NK-92 (cell line): ENCODE measurements around the gene CCDC57.
"Not testable (repeated sequence)": the region's sequence is repeated elsewhere in the genome, so short reads cannot be mapped to it uniquely, and the experiment has no call there.

Experiments used
- DNase-seq: peaks from one replicate; lab custom pipeline; 2025; ENCODE audit not compliant: unreplicated experiment; lab: John Stamatoyannopoulos, UW

CCDC57 gene, protein sequence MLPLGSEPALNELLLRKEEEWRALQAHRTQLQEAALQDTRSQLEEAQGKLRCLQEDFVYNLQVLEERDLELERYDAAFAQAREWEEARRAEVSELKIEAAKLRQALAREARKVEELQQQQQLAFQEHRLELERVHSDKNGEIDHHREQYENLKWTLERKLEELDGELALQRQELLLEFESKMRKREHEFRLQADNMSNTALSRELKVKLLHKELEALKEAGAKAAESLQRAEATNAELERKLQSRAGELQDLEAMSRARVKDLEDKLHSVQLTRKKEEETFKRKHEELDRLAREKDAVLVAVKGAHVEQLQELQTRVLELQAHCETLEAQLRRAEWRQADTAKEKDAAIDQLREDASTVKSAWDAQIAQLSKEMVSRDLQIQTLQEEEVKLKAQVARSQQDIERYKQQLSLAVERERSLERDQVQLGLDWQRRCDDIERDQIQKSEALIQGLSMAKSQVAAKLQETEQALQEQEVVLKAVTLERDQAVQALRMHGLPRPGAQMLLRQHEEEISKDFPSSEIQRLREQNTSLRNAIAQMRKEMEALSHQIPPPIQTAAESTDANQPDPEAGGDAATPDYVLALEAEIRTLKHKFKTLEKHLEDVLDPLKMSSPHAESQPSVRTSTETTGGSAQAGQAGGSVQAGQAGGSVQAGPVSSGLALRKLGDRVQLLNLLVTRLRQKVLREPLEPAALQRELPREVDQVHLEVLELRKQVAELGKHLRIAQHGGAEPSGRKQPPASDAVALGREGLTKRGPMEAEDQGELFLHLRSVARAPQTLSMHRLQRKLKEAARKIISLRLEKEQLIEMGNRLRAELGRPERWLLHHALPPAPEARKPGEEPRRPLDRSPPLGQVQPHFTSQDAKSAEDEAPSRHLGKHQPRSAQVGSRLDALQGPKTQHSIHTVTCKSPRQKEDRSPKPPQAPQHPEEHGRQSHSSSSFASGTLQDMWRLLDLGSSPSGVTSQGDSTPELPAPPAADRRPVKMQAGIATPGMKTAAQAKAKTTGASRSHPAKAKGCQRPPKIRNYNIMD

DNA sequence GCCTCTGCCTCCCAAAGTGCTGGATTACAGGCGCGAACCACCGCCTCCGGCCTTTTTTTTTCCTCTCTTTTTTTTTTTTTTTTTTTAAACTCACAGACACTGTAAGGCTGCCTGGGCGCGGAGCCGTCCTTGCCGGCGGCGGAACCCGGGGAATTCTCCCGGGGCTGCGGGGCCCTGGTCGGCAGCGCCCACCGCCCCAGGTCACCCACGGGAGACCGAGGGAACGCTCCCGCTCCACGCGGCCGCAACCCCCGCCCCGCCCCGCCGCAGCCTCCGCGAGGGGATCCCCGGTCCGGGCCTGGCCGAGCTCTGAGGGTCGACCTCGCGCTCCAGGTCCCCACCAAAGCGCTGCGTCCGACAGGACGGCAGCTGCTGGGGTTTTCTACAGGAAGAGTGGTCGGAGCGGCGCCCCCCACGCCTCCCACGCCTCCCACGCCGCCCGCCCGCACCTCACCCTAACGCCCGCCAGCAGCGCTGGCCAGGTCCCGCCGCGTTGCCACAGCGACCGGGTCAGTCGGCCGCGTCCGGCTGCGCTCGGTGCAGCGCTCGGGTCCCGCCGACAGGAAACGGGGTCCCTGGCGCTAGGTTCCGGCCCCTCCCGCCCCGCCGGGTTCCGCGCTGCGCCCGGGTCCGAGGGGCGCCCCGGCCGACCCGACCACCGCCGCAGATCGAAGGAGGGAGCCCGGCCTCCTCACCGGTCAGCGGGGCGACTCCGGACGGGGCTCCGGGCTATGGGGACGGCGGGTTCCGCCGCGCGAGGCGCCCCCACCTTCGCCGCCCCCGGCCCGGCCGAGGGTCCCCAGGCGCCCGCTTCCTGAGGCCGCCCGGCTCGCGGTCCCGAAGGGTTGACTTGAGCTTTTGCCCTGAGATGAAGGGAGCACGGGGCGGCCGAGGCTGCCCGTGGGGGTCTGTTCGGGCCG, at the start of gene CCDC57:
Gene CCDC57, minus strand, starts transcription at position 512 of the 920 bp plus-strand sequence. CDS start 10,898 bp downstream, outside the sequence.
- no peak for DNase-seq

DNA sequence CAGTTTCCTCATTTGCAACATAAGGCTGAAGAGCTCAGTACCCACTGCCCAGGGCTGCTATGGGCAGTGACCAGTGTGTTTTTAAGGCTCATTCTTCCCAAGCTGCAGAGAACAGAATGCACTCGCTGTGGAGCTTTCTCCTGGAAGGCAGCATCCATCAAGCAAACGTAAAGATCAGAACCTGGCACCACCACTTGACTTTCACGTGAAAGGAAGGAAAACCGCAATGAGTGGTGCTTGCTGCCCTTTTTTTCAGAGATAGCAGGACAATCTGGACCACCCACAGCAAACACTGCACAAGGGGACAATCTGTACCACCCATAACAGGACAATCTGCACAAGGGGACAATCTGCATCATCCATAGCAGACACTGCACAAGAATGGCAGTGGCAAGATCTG, 49.7 kb upstream of the CCDC57 start:
- DNase-seq = no peak

DNA sequence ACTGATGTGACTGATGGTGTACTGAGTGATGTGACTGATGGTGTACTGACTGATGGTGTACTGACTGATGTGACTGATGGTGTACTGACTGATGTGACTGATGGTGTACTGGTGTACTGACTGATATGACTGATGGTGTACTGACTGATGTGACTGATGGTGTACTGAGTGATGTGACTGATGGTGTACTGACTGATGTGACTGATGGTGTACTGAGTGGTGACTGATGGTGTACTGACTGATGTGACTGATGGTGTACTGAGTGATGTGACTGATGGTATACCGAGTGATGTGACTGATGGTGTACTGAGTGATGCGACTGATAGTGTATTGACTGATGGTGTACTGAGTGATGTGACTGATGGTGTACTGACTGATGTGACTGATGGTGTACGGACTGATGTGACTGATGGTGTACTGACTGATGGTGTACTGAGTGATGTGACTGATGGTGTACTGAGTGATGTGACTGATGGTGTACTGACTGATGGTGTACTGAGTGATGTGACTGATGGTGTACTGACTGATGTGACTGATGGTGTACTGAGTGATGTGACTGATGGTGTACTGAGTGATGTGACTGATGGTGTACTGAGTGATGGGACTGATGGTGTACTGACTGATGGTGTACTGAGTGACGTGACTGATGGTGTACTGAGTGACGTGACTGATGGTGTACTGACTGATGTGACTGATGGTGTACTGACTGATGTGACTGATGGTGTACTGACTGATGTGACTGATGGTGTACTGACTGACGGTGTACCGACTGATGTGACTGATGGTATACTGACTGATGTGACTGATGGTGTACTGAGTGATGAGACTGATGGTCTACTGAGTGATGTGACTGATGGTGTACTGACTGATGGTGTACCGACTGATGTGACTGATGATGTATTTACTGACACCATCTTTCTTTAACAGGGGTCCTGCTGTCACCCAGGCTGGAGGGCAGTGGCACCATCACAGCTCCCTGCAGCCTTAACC, 47.6 kb upstream of the CCDC57 start:
- not testable (repeated sequence) for DNase-seq

DNA sequence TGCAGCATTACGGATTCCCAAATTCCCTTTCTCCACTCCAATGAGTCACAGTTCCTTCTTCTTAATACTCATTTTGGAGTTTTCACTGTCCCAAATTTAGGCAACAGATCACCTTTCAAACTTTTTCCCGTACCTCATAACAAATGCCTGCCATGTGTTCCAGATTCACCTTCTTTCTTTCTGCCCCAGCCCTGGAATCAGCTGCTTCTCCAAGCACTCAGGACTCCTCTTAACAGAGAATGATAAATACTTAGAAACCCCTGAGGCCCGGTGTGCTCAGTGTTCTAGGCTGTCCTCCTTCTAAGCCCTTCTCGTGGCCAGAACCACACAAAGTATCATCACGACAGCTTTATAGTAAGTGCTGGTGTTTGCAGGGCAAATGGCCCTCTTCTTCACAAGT, 45.9 kb upstream of the CCDC57 start:
- DNase-seq = no peak

DNA sequence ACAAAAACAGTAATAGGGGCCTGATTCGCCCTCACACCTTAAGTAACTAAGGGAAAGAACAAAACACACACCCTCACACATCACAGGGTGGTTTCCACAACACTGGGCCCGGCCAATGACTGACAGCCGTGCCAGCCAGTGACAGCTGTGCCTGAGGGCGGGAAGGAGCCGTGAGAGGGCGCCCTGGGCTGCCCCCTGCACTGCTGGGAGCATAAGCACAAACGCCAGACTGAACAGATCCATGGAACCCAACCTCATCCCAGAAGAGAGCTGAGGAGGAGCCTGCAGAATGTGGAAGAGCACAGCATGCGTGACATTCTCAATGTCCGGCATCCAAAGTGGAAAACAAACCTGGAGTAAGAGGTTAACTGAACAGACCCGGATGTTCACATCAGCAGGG, 44.8 kb upstream of the CCDC57 start:
- no peak for DNase-seq

DNA sequence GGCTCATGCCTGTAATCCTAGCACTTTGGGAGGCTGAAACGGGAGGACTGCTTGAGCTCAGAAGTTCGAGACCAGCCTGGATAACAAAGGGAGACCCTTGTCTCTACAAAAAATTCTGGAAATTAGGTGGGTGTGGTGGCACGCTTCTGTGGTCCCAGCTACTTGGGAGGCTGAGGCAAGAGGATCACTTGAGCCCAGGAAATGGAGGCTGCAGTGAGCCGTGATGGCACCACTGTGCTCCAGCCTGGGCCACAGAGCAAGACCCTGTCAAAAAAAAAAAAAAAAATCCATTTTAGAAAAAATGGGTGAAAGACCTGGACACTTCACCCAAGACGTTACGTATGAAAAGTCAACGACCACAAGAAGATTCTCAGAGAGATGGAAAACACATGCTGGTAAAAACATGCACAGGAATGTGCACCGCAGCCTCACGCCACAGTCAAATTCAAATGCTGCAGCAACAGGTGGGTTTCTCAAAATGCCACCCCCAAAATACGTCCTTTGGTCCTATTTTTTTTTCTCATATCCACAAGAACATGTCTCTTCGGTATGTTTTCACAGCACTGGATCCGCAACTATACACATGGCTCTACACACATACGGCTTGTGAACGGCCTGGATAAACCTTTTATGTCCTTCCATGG, 43.7 kb upstream of the CCDC57 start:
- no peak for DNase-seq

DNA sequence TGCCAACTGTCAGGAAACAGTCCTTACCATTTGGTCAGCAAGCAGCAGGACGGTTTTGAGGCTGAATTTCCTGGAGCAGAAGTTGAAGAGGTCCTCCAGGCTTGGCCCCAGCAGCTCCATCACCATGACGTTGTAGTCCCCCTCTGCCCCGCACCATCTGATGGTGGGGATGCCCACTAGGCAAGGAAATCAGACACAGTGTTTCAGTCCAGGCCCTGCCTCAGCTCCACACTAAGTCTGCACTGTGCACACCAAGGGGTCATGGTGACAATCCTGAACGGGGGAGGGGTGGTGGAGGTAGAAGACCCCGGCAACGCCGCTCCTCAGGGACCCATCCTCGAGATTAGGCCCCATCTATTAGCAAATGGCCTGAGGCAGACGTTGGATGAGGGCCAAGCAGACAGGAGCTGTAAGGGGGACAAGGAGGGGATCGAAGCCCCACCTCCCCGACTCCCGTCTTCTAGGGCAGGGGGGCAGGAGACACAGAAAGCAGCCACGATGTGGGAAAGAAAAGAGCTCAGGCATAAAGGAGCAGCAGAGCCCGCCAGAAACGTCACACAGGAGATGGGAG, 42.8 kb upstream of the CCDC57 start:
- no peak for DNase-seq

DNA sequence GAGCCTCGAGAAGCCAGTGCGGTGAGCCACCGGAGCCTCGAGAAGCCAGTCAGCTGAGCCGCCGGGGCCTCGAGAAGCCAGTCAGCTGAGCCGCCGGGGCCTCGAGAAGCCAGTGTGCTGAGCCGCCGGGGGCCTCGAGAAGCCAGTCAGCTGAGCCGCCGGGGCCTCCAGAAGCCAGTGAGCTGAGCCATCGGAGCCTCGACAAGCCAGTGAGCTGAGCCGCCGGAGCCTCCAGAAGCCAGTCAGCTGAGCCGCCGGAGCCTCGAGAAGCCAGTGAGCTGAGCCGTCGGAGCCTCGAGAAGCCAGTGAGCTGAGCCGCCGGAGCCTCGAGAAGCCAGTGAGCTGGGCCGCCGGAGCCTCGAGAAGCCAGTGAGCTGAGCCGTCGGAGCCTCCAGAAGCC, 42.1 kb upstream of the CCDC57 start:
- DNase-seq = not testable (repeated sequence)

DNA sequence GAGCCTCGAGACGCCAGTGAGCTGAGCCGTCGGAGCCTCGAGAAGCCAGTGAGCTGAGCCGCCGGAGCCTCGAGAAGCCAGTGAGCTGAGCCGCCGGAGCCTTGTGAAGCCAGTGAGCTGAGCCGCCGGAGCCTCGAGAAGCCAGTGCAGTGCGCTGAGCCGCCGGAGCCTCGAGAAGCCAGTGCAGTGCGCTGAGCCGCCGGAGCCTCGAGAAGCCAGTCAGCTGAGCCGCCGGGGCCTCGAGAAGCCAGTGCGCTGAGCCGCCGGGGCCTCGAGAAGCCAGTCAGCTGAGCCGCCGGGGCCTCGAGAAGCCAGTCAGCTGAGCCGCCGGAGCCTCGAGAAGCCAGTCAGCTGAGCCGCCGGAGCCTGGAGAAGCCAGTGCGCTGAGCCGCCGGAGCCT, 41.5 kb upstream of the CCDC57 start:
- not testable (repeated sequence) for DNase-seq

DNA sequence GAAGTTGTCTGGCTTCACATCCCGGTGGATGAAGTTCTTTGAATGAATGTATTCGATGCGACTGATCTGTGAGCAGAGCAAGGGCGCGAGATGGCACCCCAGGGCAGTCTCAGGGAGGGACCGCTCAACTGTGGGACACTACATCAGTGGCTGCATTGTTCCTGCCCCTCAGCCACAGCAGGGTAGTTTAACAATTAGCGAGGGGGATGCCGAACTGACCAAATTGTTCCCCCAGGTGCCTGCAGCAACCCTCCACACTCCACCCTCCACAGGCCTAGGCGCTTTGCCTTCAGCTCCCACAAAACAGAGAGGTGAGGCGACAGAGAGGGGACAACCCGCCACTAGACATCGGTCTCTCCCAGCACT, 40.5 kb upstream of the CCDC57 start:
- no peak for DNase-seq

DNA sequence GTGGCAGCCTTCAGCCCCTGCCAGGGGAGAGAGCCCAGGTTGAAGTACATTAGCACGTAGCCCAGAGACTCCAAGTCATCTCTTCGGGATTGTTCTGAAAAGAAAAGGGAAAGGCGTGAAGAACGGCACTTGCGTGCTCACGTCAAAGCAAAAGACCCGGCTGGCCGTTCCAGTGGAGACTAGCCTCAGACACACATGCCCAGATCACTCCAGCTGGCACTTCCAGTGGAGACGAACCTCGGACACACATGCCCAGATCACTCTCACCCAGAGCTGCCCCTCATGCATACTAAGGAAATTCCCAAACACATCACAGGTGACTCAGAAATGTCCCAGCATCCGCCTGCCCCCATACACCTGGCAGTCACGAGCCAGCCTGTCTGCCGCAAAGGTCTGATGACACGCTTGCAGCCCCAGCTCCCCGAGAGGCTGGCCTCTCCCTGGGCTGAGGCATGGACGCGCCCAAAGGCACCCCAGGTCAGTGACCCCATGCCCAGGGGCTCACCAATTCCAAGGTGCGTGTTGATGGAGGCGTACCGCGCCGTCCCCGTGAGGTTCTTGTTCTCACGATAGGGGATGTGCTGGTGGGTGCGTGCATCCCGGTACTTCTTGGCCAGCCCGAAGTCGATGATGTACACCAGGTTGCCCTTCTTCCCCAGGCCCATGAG, 40.0 kb upstream of the CCDC57 start:
- no peak for DNase-seq

DNA sequence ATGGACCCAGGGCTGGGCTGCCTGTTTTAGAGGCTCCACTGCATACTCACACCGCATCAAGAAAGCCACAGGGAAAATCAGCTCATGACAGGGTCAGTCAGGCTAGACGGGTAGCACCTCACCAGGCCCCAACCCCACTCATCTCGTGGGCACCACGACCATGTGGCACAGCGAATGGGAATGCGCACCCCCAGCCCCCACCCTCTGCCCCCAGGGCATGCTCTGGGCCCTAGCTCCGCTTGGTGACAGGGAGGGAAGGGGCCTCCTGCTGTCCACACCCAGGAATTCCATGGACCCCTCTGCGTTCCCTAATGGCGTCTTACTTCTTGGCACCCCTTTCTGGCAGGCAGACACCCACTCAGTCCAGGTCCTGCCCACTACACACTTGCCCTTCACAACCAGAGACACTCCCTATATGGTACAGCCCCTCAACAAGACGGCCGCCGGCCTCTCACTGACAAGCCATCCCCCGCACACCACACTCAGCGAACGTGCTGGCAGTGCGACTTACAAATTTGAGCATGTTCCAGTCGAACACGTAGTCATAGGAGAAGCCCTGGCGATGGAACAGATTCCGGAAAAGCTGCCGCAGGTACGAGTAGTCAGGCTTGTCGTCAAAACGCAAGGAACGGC, 38.3 kb upstream of the CCDC57 start:
- no peak for DNase-seq

DNA sequence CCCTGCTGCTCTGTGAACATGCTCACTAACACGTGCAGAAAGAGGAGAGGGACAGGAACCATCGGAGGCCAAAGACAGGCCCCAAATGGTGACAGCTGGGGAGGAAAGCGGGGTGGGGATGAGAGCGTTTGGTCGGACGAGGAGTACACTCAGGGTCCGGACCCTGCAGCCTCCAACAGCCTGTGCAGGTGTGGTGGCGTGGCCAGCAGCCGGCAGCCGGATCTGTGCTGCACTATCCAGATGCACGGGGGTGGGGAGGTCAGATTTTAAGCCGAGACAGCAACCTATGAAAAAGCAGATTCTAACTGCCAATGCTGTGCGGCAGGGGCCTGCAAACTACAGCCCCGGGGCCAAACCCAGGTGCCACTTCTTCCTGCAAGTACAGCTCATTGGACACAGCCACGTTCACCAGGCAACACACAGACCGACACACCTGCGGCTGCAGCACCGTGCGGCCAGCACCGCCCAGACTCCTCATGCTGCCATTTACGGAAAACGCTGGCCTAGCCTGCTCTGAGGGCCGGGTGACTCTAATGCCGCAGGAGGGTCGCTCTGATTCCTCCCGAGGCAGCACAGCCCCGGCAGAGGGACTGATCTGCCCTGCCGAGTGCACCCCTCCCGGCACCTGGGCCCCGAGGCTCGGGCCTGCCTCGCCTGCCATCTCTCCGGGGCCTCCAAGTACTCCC, 37.4 kb upstream of the CCDC57 start:
- no peak for DNase-seq

DNA sequence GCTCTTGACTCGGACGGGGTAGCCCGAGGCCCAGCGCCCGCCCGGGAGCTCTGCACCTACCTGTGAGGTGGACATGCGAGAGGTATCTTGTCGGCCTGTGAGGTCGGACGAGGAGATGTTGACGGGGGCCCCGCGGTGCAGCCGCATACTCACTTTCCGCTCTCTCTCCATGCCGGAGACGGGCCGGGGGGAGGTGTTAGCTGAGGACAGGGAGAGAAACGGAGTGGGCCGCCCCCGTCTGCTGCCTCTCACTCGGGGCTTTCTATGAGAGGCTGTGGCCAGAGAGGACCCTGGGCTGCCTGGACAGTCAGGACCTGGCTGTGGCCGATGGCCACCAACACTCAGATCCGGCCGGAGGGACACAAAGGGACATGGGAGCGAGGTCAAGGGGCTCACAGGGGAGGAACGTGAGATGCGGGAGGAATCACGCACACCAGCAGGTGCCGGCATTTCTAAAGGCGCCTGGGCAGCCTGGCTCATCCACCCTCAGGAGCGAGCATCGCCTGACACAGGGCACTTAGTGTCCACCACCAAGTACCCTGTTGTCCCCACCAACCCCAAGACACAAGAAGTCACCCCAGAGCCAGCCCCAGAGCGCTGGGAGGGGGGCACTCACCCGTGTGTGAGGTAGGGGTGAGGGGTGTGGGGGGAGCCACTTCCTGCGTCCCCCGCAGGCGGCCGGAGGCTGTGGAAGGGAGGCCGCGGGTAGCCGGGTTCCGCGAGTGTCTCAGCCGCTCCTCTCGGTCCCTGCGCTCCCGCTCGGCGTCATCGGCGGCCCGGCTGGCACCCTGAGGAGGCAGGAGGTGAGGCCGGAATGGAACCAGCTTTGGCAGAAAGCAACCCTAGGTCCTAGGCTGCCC, 36.4 kb upstream of the CCDC57 start:
- DNase-seq = no peak

DNA sequence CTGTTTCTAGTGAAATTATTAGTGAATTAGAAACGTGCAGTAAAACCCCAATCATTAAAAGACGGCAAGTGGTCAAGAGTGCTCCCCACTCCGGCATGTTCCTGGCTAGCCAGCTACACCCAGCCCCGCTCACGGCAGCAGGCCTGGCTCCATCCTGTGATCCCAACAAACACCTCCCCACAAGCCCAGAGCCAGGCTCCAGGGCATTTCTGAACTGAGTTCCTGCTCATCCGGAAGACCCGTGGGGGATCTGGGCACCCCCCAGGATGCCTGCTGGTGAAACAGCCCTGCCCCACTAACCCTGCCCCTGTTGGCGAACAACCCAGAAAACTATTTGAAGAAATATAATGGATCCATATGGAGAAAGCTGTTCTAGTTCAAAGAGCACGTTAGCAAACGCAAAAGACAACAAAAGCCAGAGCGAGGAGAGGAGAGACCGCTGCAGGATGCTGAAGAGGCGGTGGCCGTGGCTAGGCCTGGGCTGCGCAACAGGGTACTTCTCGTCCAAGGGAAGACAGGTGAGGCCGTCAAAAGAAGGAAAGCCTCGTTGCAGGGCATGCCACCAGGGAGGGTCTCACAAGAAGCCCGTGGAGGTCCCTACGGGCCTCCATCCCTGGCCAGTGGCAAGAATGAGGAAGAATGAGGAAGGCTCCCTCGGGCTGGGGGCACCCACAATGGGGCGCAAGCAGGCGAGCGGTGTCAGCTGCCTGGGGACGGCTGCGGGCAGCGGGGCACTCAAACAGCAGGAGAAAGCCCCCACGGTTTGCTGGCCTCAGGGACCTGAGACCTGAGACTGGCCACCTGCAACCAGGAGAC, 35.4 kb upstream of the CCDC57 start:
- DNase-seq = no peak
